Kidney tubule cell (primary cell): Measurements from ENCODE around the gene TENT5C.
"Not testable (repeated sequence)": the region's sequence is repeated elsewhere in the genome, so short reads cannot be mapped to it uniquely, and the experiment has no call there.

ENCODE experiments used
- DNase-seq: peaks from one replicate; pipeline ENCODE4 v3.0.0-alpha.2; 2018; ENCODE audit warnings: low spot score

The TENT5C gene

DNA sequence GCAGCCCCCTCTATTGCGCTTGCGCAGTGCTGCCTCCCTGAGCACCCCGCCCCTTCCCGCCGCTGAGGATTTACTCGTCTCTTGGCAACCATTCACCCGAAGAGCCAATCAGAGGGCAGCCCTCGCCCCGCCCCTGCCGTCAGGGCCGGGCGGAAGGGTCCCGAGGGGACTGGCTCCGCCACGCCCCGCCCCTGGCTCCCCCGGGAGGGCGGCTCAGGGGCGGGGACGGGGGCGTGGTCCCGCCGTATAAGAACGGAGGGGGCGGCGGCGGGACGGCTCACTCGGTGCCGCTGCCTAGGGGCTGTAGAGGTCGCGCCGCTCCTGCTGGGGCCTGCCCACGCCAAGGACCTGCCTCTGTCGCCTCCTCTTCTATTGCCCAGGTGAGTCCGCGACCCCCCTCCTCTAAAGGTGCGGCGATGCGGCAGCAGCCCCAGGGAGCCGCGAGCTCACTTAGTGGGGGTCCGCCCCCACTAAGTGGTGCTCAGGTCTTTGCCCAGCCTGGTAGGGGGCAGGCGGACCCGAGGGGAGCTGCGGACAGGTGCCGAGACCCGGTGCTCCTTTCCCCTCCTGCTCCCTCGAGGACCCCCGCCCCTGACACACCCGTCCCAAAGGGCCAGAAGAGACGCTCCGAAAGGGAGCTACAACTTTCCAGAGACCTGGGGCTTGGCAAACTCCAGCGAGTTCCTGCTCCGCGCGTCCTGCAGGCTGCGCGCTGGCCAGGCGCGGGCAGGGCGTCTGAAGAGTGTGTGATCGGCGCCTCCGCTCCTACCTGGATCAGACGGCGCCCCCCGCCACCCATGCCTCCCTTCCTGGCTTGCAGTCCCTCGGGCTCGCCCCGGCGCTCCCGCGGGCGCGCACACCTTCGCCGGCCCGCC, at the start of gene TENT5C:
Gene TENT5C, plus strand, starts transcription at position 275 of the 875 bp plus-strand sequence. CDS start 16,821 bp downstream, outside the sequence.
- peak; percentile 97 for DNase-seq

DNA sequence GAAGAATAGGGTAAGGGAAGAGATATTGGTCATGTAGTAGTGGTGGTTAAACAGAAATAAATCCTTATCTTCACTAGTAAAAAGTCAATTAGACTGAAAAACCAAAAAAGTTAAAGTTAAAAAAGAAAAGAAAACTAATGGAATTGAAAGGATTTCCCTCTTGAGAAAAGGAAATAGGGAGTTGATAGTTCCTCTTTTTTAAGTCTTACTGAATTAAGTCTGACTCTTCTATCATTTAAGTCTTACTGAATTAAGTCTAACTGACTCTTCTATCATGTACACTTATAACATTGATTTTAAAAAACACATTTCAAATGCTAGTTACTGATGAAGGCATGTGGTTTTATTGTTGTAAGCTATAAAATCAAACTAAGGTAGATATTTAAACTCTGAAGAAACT, 49.5 kb upstream of the TENT5C start:
- no peak for DNase-seq

DNA sequence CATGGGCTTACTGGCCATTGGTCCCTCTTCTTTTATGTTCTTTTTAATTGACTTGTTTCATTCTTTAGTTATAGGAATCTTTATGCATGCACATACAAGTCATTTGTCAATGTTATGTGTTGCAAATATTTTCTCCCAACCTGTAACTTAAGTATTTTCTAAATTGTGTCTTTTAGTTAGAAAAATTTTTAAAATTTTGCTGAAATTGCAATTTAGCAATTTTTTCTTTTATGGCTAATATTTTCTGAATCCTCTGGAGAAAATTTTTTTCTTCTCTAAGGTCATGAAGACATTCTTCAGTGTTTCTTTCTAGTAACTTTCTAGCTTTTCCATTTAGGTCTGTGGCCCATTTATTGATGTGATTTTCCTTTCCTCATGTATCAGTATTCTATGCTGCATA, 48.9 kb upstream of the TENT5C start:
- DNase-seq, result no peak

DNA sequence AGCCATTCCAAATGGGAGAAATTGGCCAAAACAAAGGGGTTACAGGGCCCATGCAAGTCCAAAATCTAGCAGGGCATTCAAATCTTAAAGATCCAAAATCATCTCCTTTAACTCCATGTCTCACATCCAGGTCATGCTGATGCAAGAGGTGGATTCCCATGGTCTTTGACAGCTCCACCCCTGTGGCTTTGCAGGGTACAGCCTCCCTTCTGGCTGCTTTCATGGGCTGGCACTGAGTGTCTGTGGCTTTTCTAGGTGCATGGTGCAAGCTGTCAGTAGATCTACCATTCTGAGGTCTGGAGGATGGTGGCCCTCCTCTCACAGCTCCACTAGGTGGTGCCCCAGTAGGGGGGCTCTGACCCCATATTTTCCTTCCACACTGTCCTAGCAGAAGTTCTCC, 47.4 kb upstream of the TENT5C start:
- not testable (repeated sequence) for DNase-seq

DNA sequence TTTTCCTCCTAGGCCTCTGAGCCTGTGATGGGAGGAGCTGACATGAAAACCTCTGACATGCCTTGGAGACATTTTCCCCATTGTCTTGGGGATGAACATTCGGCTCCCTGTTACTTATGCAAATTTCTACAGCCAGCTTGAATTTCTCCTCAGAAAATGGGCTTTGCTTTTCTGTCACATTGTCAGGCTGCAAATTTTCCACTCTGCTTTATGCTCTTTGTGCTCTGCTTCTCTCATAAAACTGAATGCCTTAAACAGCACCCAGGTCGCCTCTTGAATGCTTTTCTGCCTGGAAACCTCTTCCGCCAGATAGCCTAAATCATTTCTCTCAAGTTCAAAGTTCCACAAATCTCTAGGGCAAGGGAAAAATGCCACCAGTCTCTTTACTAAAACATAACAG, 46.7 kb upstream of the TENT5C start:
- no peak for DNase-seq

DNA sequence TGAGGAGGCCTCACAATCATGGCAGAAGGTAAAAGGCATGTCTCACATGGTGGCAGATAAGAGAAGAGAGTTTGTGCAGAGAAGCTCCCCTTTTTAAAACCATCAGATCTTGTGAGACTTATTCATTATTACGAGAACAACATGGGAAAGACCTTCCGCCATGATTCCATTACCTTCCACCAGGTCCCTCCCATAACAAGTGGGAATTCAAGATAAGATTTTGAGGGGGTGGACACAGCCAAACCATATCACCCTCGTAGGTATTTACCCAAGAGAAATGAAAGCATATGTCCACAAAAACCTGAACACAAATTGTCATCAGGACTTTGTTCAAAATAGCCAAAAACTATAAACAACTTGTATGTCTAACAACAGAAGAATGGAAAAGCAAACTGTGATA, 45.9 kb upstream of the TENT5C start:
- no peak for DNase-seq

DNA sequence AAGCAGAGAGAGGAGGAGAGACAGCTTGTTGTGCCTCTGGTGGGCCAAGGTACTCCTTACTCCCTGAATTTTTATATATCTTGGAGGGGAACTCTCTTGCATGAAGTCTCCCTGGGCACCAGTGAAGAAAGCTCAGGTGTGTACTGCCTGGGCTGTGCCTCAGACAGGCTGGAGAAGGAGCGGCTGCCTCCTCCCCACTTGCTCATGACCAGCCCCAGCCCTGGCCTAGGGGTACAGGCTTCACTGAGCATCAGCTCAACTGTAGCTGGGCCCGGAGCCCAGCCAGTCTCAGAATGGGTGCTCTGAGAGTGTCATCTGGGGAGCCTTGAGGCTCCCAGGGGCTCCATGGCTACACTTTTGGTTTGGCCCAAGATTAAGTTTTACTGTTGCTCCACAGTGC, 44.8 kb upstream of the TENT5C start:
- DNase-seq, result no peak

DNA sequence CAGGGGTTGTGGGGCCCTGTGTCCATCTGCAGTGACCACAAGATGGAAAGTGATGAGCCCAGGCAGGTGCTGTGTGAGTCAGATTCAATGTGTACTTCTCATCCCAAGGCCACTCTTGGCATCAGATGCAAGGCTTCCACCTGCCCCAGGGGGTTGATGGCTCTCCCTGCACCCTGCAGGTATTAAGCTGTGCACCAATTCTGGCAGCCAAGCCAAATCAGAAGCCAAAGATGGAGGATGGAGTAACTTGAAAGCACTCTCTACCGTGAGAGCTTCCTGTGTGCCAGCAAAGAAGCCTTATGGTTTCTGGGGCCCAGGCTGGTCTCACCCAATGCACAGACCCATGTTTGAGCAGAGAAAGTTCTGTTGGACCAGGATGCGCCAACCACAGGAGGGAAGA, 44.3 kb upstream of the TENT5C start:
- no peak for DNase-seq

DNA sequence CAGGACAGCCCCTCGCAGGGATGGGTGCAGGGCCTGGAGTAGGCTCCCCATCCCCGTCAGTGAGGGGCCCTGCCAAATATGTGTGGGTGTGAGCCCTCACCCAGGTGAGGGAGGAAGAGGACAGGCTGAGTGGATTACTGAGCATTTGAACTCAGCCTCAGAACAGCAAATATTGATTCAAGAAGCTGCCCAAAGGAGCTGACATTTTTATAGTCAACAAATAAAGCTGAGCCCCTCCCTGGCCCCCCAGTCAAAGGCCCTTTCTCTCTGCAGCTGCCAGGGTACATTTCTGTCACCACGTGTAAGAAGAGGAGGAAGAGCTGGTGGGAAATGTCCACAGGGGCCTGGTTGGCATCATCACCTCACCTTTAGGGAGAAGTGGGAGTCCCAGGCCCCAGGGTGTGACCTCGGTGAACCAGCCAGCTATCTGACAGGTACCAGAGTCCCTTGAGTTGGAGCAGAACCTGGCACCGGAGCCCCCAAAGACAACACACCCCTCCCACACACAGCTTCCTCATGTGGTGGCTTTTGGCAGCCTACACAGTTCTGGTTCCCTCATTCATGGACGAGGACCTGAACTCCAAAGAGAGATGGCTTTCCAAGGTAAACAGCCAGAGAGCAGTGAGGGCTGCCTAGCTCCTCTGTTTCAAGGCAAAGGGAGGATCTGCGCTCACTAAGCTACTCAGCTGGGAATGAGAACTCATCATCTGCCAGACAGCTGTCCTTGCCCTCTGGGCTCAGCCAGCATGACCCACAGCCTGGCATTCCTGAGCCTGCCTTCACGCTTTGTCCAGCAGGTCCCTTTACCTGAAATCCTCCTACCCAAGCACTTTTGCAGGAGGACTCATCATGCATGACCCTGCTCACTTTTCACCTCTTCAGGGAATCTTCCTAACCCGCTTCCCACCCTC, 43.0 kb upstream of the TENT5C start:
- no peak for DNase-seq

DNA sequence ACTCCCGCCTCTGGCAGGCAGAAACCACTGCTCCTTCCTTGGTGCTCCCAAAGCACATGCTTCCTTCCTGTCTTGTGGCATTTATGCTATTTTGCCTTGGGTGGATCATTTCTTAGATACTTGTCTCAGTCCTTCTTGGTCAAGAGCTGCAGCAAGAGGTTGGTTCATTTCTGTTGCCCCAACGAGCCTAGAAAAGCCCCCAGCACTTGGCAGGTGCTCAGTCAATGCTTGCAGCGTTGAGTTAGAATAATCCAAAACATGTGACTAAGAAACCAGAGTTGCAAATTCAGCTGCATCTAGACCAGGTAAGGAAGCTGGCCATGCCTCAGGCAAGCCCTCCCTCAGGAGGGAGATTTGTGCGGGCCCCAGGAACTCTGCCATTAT, 42.4 kb upstream of the TENT5C start:
- no peak for DNase-seq

DNA sequence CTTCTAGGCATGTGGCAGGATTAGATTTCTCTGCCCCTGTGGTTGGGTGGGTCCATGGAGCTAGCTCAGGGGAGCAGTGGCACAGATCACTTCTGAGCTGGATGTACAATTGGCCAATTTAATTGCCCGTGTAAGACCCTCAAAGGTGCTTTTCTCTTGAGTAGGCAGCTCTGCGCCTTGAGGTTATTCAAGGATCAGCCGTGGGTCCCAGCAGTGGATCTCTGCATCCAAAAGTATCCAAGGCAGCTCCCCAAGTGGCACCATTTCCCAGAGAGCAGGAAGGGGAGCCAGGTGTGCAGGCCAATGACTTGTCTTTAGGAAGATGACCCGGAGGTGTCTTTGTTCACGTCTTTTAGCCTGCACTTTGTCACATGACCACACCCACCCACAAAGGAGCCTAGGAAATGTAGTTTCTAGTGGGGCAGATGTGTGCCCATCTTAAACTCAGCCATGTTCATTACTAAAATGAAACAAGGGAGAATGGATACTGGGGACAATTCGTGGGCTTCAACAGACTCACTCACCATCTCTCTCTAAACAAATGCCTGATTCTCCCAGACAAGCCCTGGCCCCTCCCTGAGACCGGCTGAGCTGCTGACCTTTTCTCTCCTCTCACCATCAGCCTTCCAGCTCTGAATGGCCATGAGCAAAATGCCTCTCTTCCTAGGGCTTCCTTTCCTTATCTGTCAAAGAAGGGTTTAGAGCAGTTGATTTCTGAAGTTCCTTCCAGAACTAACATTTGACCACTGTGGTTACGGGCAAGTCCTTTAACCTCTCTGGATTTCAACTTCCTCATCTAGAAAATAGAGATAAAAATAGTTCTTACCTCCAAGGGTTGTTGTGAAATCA, 41.4 kb upstream of the TENT5C start:
- no peak for DNase-seq

DNA sequence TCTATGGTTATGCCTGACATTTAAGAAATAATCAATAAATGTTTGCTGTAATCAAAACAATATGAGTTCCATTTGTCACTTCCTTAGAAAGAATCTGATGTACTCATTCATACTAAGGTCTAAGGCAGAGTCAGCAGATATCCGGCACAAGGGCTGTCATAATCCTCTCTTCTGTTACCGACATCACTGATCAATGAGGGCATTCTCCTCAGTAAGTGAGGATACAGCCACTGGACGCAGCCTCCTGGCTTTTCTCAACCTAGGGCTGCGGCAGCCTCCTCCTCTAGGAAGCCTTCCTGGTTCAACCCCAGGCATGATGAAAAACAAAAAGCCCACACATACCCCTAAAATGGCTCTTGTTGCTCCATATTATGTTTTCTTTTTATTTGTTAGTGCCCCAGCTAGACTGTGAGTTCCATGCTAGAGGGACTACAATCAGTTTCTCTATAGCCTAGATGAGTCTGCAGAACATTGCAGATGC, 40.7 kb upstream of the TENT5C start:
- DNase-seq, result no peak

DNA sequence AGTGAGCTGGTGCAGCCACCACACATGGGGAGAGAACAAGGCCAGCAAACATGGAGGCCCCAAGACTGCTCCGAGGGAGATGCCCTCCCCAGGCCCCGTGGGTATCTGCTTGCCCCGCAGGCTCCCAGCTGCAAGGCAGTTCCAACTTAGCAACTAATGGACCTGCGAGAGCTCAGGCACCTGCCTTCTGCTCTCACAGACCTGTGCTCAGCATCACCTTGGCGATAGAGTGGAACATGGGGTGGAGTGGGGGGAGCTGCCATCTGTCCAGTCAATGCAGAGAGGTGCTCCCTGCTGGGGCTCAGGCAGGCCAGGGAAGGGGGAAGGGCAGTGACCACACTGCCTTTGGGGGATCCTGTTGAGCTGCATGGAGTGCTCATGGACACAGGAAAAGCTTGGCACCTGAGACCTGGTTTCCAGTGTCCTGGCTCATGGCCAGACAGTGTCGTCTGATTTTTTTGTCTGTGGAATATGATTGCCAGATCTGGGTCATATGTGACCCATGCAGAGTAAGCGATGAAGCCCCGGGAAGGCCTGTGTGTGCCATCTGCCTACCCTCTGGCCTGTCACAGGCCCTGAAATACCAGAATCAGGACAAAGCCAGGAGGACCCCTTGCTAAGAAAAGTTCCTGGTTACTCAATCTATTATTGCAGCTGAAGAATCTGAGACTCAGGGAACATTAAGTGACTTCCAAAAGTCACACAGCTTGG, 39.9 kb upstream of the TENT5C start:
- no peak for DNase-seq

DNA sequence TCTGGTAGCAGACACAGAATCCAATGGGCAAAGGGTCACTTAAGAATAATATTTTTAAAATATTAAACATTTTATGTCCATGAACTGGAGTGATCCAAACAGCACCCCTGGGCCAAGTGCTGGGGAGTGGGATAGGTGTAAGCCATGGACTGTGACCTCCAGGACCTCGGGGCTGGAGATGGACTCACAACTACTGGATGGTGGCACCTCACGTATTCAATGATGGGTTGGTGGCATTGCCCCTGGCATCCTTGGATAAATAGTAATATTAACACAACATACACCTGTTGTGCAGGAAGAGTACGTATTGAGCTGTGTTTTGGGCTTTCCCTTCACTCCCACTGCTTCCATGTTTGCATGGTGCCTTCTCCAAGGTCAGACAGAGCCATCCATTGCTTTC, 39.3 kb upstream of the TENT5C start:
- DNase-seq, result no peak

DNA sequence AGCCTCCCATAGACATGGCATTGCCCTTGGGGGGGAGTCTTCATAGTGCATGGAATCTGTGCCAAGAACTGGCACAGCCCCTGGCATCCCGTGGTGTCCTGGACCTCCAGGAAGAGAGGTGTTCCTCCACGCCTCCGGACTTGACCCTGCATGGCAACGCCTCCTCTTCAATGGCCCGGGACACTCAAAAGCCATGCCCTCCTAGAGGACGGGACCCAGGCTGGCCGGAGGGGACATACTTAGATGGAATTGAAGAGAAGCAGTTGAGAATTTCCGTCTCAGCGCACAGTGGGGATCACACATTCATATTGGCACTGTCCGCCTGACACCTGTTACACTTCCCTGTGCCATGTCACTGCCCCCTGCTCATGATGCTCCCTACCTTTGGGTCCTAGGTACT, 38.4 kb upstream of the TENT5C start:
- no peak for DNase-seq

DNA sequence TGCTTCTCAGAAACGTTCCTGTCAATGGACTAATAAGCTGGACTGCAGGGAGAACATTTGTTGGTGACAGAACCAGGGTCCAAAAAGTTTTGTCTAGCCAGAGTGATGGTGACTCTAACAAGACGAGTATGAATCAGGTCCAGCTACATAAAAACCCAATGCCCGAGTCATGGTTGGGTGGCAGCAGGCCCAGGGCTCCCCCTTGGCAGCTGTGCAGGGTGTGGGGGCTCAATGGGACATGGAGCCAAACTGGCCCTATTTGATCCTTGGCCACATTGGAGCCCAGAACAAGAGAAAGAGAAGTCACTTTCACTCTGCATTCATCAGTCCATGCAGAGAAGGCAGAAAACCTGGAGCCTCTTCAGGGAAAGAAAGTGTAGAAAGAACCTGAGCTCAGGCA, 37.9 kb upstream of the TENT5C start:
- DNase-seq, result no peak

DNA sequence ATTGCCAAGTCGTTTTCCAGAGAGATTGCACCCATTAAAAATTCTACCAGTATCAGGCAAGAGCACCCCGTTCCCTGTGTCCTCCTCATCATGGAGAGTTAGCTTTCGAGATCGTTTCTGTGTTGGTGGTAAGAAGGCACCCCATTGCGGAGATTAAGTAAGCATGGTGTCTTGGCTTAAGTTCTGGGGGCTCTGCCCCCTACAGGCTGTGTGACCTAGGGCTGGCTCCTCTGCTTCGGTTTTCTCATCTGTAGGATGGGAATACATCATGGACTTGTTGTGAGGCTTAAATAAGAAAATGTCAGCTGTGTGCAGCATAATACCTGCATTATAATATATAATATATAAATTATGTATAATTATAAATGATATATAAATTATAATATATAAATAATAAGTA, 36.8 kb upstream of the TENT5C start:
- no peak for DNase-seq

DNA sequence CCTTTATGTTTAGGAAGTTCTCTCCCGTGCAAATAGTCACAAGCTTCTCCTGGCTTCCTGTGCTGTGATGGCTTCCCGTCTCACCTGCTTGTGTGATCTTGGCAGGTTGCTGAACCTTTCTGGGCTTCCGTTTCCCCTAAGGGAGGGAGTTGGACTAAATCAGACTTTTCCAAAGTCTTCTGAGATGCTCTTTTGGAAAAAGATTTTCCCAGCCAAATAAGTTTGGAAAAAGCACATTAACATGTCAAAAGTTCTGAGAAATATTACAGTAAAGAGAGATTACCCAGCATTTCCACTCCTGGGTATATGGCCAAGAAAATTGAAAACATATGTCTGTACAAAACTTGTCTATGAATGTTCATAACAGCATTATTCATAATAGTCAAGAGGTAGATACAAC, 36.0 kb upstream of the TENT5C start:
- DNase-seq, result no peak

DNA sequence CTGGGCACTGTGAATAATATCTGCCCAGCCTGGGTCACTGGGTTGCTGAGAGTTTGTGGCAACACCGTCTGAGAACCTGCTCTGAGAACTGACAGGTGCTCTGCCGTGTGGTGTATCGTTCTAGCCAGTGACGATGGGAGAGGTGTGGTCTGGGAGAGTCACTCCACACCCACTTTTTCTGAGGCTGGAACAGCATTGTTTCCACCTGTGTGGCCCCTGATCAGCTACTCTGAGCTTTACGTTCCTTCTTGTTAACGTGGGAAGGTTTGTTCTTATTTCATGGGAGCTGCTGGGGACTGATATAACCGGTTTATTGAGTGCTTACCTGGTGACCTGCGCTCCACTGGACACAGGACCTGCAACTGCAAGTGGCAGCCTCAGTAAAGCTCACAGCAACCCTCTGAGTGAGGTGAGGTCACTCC, 34.8 kb upstream of the TENT5C start:
- peak; percentile 20 for DNase-seq

DNA sequence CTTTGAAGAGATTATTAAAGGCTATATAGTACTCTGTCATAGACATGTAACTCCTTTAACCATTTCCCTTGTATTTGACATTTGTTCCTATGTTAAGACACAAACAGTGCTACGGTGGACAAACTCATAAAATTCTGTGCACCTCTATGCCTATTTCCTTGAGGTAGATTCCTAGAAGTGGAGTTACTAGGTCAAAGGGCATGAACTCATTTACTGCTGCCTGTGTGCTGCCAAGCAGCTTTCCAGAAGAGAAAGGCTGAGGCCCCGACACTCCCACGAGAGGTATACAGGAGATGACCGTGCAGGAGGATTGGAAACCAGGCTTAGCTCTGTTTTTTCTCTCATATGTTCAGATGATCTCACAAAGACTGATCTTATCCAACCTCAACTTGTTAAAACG, 34.4 kb upstream of the TENT5C start:
- DNase-seq, result no peak

DNA sequence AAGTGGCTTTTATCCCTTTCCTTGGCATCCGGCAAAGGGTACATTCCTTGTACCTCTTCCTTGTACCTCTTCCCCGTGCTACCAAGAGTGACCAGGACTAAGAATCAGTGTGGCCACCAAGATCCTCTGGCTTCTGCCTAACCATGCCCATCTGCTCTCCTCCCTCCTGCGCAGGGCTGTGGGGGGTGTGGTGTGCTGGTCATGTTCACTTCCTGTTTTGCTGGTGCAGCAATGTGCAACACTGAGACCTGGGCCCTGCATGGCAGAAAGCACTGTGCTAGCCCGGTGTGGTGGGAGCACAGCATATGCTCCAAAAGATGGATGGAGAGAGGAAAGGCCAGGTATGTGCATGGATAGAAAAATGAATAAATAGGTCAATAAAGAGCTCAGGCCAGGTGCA, 33.3 kb upstream of the TENT5C start:
- DNase-seq, result no peak
